ENCODE measurements around the gene MACROH2A2.

DNA sequence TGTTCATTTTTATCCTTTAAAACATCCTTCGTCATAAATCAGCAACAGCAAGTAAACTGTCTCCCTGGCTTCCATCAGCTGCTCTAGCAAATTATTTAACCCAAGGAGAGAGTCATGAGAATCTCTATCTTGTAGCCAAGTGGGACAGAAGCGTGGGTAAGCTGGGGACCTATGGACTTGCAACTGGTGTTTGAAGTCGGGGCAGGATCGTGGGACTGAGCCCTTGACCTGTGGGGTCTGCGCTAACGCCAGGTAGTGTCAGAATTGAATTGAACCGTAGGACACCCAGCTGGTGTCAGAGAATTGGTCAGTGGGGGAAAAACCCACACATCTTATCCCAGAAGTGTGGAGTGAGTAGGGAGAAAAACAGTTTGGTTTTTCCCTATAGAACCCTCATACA, 66.6 kb downstream of the MACROH2A2 start:
- TF ChIP-seq, protein P1, sequence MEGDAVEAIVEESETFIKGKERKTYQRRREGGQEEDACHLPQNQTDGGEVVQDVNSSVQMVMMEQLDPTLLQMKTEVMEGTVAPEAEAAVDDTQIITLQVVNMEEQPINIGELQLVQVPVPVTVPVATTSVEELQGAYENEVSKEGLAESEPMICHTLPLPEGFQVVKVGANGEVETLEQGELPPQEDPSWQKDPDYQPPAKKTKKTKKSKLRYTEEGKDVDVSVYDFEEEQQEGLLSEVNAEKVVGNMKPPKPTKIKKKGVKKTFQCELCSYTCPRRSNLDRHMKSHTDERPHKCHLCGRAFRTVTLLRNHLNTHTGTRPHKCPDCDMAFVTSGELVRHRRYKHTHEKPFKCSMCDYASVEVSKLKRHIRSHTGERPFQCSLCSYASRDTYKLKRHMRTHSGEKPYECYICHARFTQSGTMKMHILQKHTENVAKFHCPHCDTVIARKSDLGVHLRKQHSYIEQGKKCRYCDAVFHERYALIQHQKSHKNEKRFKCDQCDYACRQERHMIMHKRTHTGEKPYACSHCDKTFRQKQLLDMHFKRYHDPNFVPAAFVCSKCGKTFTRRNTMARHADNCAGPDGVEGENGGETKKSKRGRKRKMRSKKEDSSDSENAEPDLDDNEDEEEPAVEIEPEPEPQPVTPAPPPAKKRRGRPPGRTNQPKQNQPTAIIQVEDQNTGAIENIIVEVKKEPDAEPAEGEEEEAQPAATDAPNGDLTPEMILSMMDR (IDR thresholded peaks at IDR 0.05): no peak
- no peak for TF ChIP-seq POLR2A (IDR thresholded peaks at IDR 0.05)

All from testis (tissue), 2 donors.